Measurements from ENCODE around the gene HS3ST5.
"Not testable (repeated sequence)": the region's sequence is repeated elsewhere in the genome, so short reads cannot be mapped to it uniquely, and the experiment has no call there.

The HS3ST5 gene

DNA sequence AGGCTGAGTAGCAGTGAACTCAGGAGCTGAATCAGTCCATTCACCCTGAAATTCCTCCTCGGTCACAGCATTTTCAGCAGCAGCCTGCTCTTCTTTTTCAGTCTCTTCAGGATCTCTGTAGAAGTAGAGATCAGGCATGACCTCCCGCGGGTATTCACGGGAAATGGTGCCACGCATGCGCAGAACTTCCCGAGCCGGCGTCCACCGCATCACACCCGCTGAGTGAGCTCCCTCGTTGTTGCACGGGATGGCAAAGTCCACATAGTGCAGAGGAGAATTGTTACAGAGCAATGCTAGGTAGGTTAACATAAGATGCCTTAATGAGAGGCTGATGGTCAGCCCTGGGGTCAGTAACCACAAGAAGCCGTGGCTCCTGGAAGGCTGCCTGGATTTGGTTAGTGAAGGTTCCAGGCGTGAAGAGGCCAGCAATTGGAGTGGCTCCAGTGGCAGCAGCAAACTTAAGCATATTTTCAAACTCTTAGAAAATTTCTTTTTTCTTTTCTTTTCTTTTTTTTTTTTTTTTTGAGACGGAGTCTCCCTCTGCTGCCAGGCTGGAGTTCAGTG, 258.4 kb downstream of the HS3ST5 start:
- DNase-seq, result no peak

GRCh38 chr6:114083251-114083650, 259.6 kb downstream of the HS3ST5 start:
- DNase-seq, result no peak

- DNase-seq, result no peak
These were observed 261.1 kb downstream of the HS3ST5 start for GRCh38 chr6:114081730-114082129.

DNA sequence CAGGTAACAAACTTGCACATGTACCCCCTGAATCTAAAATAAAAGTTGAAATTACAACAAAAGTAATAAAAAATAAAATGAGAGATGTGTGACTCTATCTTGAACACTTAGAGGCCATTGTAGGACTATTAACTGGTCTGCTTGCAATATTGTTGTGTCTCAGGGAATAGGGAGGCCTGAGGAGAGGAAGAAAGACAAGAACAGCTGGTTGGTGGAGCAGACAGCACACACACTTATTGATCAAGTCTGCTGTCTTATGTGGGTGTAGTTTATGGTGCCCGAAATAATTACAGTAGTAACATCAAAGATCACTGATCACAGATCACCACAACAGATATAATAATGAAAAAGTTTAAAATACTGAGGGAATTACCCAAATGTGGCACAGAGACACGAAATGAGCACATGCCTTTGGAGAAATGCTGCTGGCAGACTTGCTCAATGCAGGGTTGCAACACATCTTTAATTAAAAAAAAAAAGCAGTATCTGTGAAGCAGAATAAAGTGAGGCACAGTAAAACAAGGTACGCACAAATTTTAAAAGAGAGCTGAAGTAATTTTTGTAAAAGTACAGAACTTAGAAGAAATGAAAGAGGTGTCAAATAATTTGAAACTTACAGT, 261.8 kb downstream of the HS3ST5 start:
- DNase-seq, result no peak

- not testable (repeated sequence) for DNase-seq
These were observed 262.4 kb downstream of the HS3ST5 start for GRCh38 chr6:114080410-114080809.

DNA sequence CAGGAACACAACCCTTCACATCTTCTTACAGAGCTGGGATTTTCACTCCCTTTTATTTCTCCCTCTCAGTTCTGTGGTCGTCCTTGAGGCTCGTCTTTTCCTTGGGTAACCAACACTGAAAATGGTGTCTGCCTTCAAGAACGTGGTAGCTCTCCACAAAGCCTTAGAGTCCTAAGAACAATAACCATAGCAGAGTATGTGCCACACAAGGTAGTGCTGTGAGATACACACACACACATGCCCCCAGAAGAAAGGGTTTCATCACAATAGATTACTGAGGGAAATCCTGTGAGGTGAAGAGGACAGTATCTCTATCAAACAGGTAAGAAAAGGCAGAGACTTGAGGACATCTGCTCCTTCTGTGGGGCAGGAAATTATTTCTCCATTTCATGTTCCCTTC, 267.0 kb downstream of the HS3ST5 start:
- no peak for DNase-seq

- DNase-seq, result no peak
These were observed 267.5 kb downstream of the HS3ST5 start for GRCh38 chr6:114075300-114075699.

DNA sequence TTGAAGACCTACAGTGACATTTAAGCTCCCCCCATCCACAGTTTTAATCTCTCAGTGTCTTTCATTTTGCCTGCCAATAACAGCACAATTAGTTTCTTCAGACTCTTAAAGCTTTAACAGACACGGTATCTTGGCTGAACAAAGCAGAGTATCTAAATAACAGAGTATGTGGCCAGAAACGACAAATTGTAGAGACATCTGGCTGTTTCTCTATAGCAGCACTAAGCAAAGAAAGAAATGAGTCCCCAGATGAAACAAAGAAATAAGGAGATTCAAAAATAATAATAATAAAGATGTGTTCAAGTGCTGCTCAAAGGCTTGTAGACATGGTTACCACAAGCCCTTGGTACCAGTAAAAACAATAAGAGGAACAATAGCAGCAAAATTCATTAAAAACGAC, 274.1 kb downstream of the HS3ST5 start:
- DNase-seq, result no peak

GRCh38 chr6:114068116-114068515, 274.7 kb downstream of the HS3ST5 start:
- no peak for DNase-seq

- no peak for DNase-seq
These were observed 278.0 kb downstream of the HS3ST5 start for GRCh38 chr6:114064862-114065261.

DNA sequence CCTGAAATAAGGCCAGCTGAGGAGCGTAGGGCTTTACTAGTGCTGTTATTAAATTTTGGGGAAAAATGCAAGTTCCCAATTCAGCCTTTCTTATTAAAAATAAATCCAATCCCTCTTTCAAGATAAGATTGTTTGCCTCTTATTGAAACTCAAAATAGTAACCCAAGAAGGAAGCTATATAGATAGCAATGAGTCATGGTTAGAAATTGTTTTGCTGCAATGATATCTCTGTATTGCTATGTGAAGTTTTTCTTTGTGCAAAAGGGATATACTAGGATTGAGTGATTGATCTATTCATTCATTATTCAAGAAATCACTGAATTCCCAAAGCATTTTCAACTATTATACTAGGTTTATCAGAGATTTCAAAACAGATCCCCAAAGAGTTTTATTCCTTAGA, 278.9 kb downstream of the HS3ST5 start:
- no peak for DNase-seq

DNA sequence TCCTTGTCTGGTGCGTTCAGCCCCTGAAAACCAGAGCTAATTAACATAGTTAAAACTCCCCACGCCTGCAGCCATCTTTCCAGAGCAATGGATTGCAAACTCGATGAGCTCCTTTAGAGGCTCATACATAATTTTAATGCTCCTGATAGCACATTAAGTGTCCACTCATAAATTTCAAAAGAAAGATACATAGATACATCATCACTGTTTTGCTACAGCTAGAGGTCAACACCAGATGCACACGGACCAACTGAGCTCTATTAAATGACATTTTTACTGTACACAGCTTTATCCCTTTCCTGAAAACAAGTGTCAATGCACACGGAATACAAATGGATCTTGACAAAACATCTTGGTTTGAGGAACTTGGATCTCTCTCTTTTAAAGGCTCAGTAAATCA, 280.6 kb downstream of the HS3ST5 start:
- DNase-seq, result no peak

GRCh38 chr6:114061741-114062140, 281.1 kb downstream of the HS3ST5 start:
- peak; percentile 10 to 46 (median 30) for DNase-seq

DNA sequence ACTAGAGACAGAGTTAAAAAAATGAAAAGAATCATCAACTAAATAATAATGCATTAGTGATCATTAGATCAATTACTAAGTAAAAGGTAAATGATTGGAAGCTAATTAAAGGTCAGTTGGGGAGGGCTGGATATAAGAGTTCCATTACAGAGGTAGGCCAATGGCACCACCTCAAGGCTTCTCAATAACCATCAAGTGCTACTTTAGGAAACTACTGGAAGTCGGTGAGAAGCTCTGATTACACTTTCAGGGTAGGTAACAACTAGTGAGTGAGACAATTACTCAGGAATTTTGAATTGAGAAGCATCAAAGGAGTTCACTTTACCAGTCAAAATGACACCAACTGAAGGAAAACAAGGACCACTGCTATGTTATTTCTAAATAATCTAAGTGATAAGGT, 281.7 kb downstream of the HS3ST5 start:
- no peak for DNase-seq

- DNase-seq, result no peak
These were observed 284.4 kb downstream of the HS3ST5 start for GRCh38 chr6:114058435-114058834.

DNA sequence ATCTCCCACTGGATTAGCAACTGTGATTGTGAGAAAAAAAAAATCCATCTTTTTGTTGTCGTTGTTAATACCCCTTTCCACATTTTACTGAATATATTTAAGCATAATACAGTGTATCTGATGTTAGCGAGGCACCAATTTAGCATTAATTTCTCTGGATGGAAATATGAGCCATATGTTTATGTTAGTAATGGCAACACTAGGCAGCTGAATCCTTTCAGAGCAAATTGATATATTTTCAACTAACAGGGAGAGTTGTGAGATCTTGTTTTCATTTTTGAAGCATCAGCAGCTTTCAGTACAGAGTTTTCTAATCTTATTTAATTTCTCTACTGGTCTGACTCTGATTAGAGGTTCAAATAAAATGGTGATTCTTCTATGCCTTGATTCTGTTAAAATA, 287.1 kb downstream of the HS3ST5 start:
- no peak for DNase-seq

DNA sequence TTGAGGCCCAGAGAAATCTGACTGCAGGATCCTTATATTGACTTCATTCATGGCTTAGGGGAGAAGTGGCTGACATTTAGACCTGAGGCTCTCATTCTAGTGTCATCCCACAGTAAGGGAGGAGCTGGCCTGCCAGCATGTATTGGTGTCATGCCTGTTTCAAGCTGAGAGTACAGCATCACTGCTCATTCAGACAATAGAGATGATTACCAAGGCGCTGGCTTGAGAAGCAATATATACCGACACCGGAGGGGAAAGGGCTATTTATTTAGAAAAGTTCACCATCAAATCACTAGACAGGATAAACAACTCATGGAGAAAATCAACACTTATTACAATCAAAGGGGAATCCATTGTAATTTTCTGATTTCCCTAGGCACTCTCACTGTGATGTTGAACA, 287.5 kb downstream of the HS3ST5 start:
- DNase-seq, result no peak

GRCh38 chr6:114053791-114054190, 289.0 kb downstream of the HS3ST5 start:
- DNase-seq, result no peak

- DNase-seq, result no peak
These were observed 290.7 kb downstream of the HS3ST5 start for GRCh38 chr6:114052141-114052540.

DNA sequence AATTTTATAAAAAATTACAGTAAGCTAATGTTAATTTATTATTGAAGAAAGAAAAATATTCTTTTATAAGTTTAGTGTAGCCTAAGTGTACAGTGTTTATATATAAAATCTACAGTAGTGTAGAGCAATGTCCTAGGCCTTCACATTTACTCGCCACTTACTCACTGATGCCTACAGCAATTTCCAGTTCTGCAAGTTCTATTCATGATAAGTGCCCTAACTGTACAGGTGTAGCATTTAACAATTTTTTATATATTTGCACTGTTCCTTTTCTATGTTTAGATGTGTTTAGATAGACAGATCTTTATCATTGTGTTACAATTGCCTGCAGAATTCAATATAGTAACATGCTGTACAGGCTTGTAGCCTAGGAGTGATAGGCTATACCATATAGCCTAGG, 291.8 kb downstream of the HS3ST5 start:
- no peak for DNase-seq

DNA sequence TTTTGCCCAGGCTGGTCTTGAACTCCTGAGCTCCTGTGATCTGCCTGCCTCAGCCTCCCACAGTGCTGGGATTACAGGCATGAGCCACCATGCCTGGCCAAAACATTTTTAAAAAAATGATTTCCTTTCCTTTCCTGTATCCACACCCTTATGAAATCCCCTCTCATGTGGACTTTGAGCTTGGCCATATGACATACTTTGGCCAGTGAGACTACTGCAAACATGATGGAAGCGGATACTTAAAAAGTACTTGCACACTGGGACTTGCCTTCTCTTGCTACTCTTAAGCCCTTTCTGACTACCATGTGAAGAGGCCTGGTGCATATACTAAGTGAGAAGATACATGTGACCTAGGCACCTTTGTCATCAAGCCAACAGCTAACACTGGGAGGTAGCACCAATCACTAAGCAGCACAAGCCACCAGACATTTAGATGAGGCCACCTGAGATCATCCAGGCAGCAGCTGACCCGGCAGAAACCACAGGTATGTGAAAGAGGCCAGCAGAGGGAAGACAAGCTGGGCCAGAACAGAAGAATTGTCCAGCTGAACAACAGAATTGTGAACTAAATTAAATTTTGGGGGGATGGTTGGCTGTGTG, 293.4 kb downstream of the HS3ST5 start:
- no peak for DNase-seq

DNA sequence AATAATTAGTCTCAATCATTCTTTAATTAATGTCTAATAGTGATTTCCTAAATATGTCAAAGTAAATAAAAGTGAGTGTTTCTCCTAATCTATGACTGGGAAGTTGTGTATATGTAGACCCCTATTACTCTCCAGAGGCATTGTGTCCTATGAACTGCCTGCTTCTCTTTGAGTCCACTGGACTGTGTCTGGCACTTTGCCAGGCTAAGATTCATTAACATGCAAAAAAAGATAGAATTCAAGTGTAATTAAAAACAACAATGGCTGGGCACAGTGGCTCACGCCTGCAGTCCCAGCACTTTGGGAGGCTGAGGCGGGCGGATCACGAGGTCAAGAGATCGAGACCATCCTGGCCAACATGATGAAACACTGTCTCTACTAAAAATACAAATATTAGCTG, 298.3 kb downstream of the HS3ST5 start:
- not testable (repeated sequence) for DNase-seq

- no peak for DNase-seq
These were observed 300.4 kb downstream of the HS3ST5 start for GRCh38 chr6:114042267-114043016.

- peak in 2 of 4 experiments; percentile 2 to 14 for DNase-seq
These were observed 302.0 kb downstream of the HS3ST5 start for GRCh38 chr6:114040871-114041270.
